Measurements from ENCODE around the gene EIF4ENIF1.
"Not testable (repeated sequence)": the region's sequence is repeated elsewhere in the genome, so short reads cannot be mapped to it uniquely, and the experiment has no call there.

Gene EIF4ENIF1

GRCh38 chr22:31493355-31493754, 3.7 kb upstream of the EIF4ENIF1 start:
- not testable (repeated sequence) for DNase-seq (ENCODE audit: insufficient read length, low spot score); FAIRE-seq

- DNase-seq (ENCODE audit: insufficient read length, low spot score) (no peak), FAIRE-seq (no peak)
Observed at GRCh38 chr22:31492151-31492550, 2.5 kb upstream of the EIF4ENIF1 start.

DNA sequence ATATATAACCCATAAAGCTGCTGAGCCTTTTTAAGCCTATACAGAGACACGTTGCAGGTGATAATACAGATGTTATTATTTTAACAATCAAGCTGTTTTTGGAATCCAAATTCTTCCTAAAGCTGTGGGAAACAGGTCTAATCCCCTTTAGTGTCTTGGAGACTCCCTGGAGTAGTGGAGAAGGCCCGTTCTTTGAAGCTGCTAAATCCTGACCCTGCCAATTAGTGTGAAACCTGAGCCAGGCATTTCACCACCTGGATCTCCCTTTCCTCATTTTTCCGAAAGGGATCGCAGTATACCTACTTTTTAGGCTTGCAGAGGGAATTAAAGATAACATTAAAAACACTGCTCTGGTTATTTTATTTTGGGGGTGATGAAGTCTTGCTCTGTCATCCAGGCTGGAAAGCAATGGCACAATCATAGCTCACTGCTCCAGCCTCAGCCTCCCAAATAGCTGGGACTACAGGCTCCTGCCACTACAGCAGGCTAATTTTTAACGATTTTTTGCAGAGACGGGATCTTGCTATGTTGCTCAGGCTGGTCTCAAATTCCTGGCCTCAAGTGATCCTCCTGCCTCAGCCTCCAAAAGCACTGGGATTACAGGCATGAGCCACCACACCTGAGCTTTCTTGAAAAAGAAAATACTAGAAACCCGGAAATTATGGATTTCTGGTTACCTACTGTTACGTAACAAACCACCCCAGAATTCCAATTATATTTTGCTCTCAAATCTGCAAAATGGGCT, 1.7 kb upstream of the EIF4ENIF1 start:
- FAIRE-seq (no peak), DNase-seq (ENCODE audit: insufficient read length, low spot score) (no peak)

- peak; percentile 38 for FAIRE-seq
- peak; percentile 42 for DNase-seq (ENCODE audit: insufficient read length, low spot score)
Observed at GRCh38 chr22:31490496-31490925, 869 bp upstream of the EIF4ENIF1 start.

GRCh38 chr22:31488988-31489617, 539 bp downstream of the EIF4ENIF1 start:
- FAIRE-seq (no peak), DNase-seq (ENCODE audit: insufficient read length, low spot score) (no peak)

GRCh38 chr22:31488346-31488883, 1.2 kb downstream of the EIF4ENIF1 start:
- no peak for FAIRE-seq
- no peak for DNase-seq (ENCODE audit: insufficient read length, low spot score)

DNA sequence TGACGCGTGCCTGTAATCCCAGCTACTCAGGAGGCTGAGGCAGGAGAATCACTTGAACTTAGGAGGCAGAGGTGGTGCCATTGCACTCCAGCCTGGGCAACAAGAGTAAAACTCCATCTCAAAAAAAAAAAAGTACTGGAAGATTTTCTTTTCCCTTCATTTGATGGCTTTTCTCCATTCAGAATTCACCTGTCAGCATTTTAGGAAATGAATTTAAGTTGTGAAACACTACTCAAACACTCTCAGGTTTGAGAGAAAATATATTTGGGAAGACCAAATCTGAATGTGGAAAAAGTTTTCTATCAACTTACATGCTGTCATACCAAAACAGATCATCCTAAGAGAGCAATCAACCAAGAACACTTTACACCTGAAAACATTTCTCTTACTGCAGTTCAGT, 2.7 kb downstream of the EIF4ENIF1 start:
- DNase-seq (ENCODE audit: insufficient read length, low spot score) (no peak), FAIRE-seq (no peak)

- FAIRE-seq; DNase-seq (ENCODE audit: insufficient read length, low spot score): not testable (repeated sequence)
Observed at GRCh38 chr22:31486369-31486768, 3.3 kb downstream of the EIF4ENIF1 start.

GRCh38 chr22:31482470-31482869, 7.2 kb downstream of the EIF4ENIF1 start:
- FAIRE-seq; DNase-seq (ENCODE audit: insufficient read length, low spot score): not testable (repeated sequence)

DNA sequence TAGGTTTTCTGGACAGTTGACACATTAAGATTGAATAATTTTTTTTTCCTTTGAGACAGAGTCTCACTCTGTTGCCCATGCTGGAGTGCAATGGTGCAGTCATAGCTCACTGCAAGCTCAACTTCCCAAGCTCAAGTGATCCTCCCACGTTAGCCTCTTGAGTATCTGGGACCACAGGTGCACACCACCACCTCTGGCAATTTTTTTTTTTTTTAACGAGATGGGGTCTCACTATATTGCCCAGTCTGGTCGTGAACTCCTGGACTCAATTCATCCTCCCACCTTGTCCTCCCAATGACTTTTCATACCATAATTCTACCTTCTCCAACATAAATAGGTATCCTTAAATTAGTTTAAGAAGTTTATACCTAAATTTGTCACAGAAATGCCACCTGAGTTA, 8.5 kb downstream of the EIF4ENIF1 start:
- FAIRE-seq (no peak), DNase-seq (ENCODE audit: insufficient read length, low spot score) (no peak)

DNA sequence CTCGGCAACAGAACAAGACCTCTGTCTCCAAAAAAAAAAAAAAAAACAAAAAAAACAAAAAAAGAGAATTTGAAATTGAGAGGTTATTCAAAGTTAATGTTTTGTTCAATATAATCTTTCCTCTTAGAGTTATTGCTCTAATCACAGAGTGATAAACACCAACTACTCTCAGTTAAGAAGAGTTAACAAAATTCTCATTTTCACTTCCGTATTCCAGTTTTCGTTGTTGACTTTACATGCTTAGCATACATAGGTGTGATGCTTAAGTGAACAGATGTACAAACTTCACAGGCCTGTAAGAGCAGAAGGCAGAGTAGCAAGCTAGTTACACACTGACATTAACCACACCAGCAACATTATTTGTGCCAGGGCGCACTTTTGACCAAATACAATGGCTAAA, 12.3 kb downstream of the EIF4ENIF1 start:
- FAIRE-seq (no peak), DNase-seq (ENCODE audit: insufficient read length, low spot score) (no peak)

DNA sequence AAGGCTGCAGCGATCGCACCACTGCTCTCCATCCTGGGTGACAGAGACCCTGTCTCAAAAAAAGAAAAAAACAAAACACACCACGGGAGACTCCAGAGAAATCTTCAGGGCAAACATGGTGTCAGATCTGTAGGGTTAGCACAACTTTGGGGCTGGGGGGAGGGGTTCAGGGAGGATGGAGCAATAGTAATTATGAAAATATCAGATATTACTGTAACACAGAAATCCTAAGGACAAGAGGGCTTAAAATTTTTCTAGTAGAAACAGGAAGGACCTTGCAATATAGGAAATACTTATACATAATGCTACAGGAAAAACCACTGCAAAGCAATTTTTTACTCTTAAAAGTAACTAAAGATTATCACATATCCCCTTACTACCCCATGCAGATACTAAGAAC, 13.8 kb downstream of the EIF4ENIF1 start:
- no peak for DNase-seq (ENCODE audit: insufficient read length, low spot score)
- FAIRE-seq, result no peak

GRCh38 chr22:31474743-31475142, 14.9 kb downstream of the EIF4ENIF1 start:
- DNase-seq (ENCODE audit: insufficient read length, low spot score) (no peak), FAIRE-seq (no peak)

- FAIRE-seq (no peak), DNase-seq (ENCODE audit: insufficient read length, low spot score) (no peak)
Observed at GRCh38 chr22:31465307-31465706, 24.3 kb downstream of the EIF4ENIF1 start.

DNA sequence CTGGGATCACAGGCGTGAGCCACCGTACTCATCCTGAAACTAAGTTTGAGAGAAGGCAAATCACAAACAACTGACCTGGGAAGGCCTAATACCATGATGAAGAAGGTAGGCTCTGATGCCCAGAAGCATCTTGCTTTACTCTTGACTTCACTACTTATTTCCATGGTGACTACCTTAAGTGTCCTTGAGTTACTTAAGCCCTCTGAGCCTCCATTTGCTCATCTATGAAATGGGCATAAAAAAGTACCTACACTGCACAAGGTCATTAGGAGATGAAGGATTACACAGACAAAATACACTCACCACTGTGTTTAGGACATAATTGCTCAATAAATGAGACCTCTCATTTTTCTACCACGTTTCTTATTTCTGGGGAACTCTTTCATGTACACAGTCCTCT, 27.9 kb downstream of the EIF4ENIF1 start:
- no peak for FAIRE-seq

DNA sequence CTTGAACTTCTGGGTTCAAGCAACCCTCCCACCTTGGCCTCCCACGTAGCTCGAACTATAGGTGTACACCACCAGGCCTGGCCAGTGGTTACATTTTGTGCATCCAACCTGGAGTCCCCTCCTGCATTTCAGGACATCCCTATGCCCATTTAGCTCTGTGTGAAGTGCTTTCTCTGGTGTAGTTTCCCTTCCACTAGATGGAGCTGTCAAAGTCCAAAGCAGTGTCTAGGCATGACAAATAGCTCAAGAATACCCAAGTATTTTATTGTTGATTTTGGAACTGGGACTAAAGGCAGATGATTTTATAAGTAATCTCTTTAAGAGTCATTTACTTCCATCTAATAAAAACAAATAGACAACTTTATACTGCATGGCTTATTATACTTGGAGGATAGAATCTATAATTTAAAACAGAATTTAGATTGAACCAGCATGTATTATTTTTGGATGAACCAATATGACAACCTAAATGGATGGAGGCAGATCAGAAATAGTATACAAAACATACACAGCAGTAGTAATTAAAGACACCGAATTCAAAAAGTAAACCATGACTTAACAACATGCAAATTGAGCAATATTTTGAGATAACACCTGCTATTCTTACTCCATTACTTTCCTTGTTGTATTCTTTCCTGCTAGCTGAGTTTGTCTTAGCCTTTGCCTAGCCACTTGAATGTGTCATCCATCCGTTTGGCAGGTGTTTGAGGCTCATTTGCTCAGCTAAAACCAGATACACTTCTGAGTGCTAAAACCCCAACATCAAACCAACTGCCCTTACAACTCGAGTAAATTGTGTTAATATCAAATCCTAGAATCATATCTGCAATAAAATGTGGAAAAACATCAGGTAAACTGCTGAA, 37.7 kb downstream of the EIF4ENIF1 start:
- DNase-seq (ENCODE audit: insufficient read length, low spot score), result peak; percentile 32
- FAIRE-seq, result no peak

More for the DNA sequence above, 27.9 kb downstream of the EIF4ENIF1 start:
- DNase-seq (ENCODE audit: insufficient read length, low spot score), result no peak

- FAIRE-seq (no peak), DNase-seq (ENCODE audit: insufficient read length, low spot score) (no peak)
Observed at GRCh38 chr22:31449506-31449905, 40.1 kb downstream of the EIF4ENIF1 start.

DNA sequence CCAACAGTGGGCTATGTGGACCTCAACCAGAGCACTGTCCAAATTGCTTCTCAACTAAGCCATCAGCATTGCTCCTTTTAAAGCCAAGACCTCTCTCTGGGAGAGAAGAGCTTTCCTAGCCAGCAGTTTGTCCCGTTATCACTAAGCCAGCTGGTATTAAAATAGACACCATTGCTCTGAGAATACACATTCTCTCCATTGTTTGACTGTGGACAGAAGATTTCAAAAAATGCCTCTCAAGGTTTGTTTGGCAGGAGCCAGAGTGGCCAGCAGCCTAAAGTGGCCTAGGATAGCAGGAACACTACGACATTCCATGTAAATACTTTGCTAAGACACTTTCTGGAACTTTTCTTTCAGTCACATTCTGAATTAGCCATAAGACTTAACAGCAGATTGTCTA, 41.3 kb downstream of the EIF4ENIF1 start:
- FAIRE-seq (no peak), DNase-seq (ENCODE audit: insufficient read length, low spot score) (no peak)

DNA sequence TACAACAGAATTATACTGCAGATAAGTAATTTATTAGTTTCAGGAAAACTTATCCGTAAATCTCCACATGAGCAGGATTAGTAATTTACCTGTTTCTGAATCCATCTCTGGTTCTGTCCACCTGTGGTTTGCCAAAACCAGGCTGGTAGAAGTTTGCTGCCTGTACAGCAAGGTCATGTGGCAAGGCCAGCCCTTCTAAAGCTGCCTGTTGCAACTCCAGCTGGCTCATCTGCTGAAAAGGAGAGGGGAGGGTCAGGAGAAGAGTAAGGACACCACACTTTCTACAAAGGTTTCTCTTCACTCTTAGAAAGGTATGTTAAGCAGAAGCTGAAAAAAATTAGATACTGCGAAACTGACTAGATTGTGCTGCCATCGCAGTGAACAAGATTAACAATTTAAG, 42.3 kb downstream of the EIF4ENIF1 start:
- DNase-seq (ENCODE audit: insufficient read length, low spot score) (no peak), FAIRE-seq (no peak)

GRCh38 chr22:31446767-31447166, 42.9 kb downstream of the EIF4ENIF1 start:
- DNase-seq (ENCODE audit: insufficient read length, low spot score) (no peak), FAIRE-seq (no peak)

GRCh38 chr22:31446208-31446607, 43.4 kb downstream of the EIF4ENIF1 start:
- FAIRE-seq (no peak), DNase-seq (ENCODE audit: insufficient read length, low spot score) (no peak)

Measured in HTR-8/SVneo (cell line).